Aorta (tissue), 5 donors: ENCODE measurements around the gene CEP112. TPM values are rescaled to one million over a fixed set of nuclear protein-coding genes. Genes with fewer than 3 reads are reported as not detected.

ENCODE experiments used
- ATAC-seq: fragments of 200-7000 bp; cut with Tn5 transposase; one replicate; pipeline ENCODE4 v1.9.1; 2022; ENCODE audit warnings: moderate library complexity; ENCODE audit not compliant: low FRiP score
- DNase-seq, 2 donors: peaks; one replicate each; pipeline ENCODE4 v3.0.0-alpha.2; 2020
- H3K27ac ChIP-seq, 2 donors: one replicate each; pipeline ENCODE4 v1.5.1; 2013; ENCODE audit warnings: low read length in 2 of 2, mild to moderate bottlenecking in 2 of 2, moderate library complexity in 2 of 2, control low read depth in 1 of 2, inconsistent platforms in 1 of 2, low read depth in 1 of 2
- H3K27me3 ChIP-seq, 2 donors: one replicate each; pipeline ENCODE4 v1.6.1; 2013; ENCODE audit warnings: control low read depth in 1 of 2, low read length in 1 of 2, mild to moderate bottlenecking in 1 of 2, moderate library complexity in 1 of 2; ENCODE audit not compliant: insufficient read depth in 2 of 2, control insufficient read depth in 1 of 2
- H3K36me3 ChIP-seq, 2 donors: one replicate each; pipeline ENCODE4 v1.6.1; 2013; ENCODE audit warnings: control low read depth in 1 of 2, low read length in 1 of 2, mild to moderate bottlenecking in 1 of 2; ENCODE audit not compliant: insufficient read depth in 2 of 2, control insufficient read depth in 1 of 2
- H3K4me1 ChIP-seq, 2 donors: one replicate each; pipeline ENCODE4 v1.6.1; 2013; ENCODE audit warnings: low read length in 2 of 2, control low read depth in 1 of 2, mild to moderate bottlenecking in 1 of 2, moderate library complexity in 1 of 2; ENCODE audit not compliant: insufficient read depth in 2 of 2, control insufficient read depth in 1 of 2
- H3K4me3 ChIP-seq, 2 donors: one replicate each; pipeline ENCODE4 v1.5.1; 2013; ENCODE audit warnings: low read length in 2 of 2, control low read depth in 1 of 2, mild to moderate bottlenecking in 1 of 2
- H3K9me3 ChIP-seq: one replicate; pipeline ENCODE4 v1.6.1; 2013; ENCODE audit warnings: mild to moderate bottlenecking, low read length; ENCODE audit not compliant: control insufficient read depth
- WGBS, 2 donors: extraction: QIAGEN DNeasy Blood & Tissue Kit; methylation state at CpG; one replicate each; pipeline ENCODE4 v1.1.7; 2013; 5-methylcytosine and 5-hydroxymethylcytosine counted together
- intact Hi-C, 2 donors: fragments of 100-400 bp; cut with DNase I; formaldehyde crosslinking; loops; one replicate each; pipeline versions ENCODE4 v1.14.2 to v1.15.0; 2022
- polyA plus RNA-seq, 2 donors: library from polyadenylated mRNA; stranded (reverse); fragments of 200-250 nt; gene quantifications; one replicate each; pipeline ENCODE4 v1.2.3, GENCODE V29; 2013
- total RNA-seq, 2 donors: library from RNA; stranded (reverse); fragmentation: NEBNext Ultra II Directional; extraction: Animal tissue kit (Norgen Biotek cat#: 25700); gene quantifications; one replicate each; pipeline ENCODE4 v1.2.1, GENCODE V29; 2021
- donor health status: healthy with polysubstance abuse.
- donor health status: Bipolar disorder and iron deficiency.
- donor health status: DM: no; HTN: no; CAD: no.
- donor health status: DM: no; HTN: no; CAD: no.
- donor health status: DM: yes; HTN: yes; CAD: no.

The CEP112 gene
- total and polyA plus RNA-seq, 4 donors = 17.5 to 47.5 (median 30.7) TPM

GRCh38 chr17:66123163-66123562 is 68.8 kb downstream of the CEP112 start:
- H3K4me1 ChIP-seq = peaks cover 0 to 1% of the 10 kb centered on the region in 2 donors
- H3K36me3 ChIP-seq = peaks cover 0 to 6% of the 10 kb centered on the region in 2 donors
- intact Hi-C loops = no loop called here
- H3K4me3 ChIP-seq = no peak overlapping the region
- no peak overlapping the region for H3K27ac ChIP-seq
- ATAC-seq (no peak), DNase-seq (no peak)
- no peaks in the 10 kb centered on the region for H3K27me3 ChIP-seq
- H3K9me3 ChIP-seq = peaks cover 1% of the 10 kb centered on the region
- 96 to 100% methylated on average over 1 of the region's 1 CpG for WGBS, 2 donors

GRCh38 chr17:66115246-66115645 is 76.7 kb downstream of the CEP112 start:
- Histone ChIP-seq H3K4me1 (no peaks in the 10 kb centered on the region), H3K27me3 (no peaks in the 10 kb centered on the region), H3K27ac (no peak overlapping the region), H3K4me3 (no peak overlapping the region), H3K36me3 (peaks cover 0 to 2% of the 10 kb centered on the region in 2 donors), H3K9me3 (no peaks in the 10 kb centered on the region)
- ATAC-seq (no peak), DNase-seq (no peak)
- WGBS, 2 donors = 84 to 85% methylated on average over 2 of the region's 2 CpGs
- intact Hi-C loops = no loop called here

GRCh38 chr17:66114609-66115008 is 77.3 kb downstream of the CEP112 start:
- Histone ChIP-seq H3K27ac (no peak overlapping the region), H3K27me3 (no peaks in the 10 kb centered on the region), H3K9me3 (no peaks in the 10 kb centered on the region), H3K4me3 (no peak overlapping the region), H3K36me3 (peaks cover 0 to 2% of the 10 kb centered on the region in 2 donors), H3K4me1 (no peaks in the 10 kb centered on the region)
- no peak for ATAC-seq
- no peak for DNase-seq
- 90 to 96% methylated on average over 2 of the region's 2 CpGs for WGBS, 2 donors
- intact Hi-C loops = no loop called here

GRCh38 chr17:66107731-66108130 is 84.2 kb downstream of the CEP112 start:
- H3K9me3 ChIP-seq = no peaks in the 10 kb centered on the region
- H3K4me3 ChIP-seq = no peak overlapping the region
- DNase-seq = no peak
- no peaks in the 10 kb centered on the region for H3K36me3 ChIP-seq
- H3K27ac ChIP-seq = no peak overlapping the region
- no peaks in the 10 kb centered on the region for H3K4me1 ChIP-seq
- no peak for ATAC-seq
- no peaks in the 10 kb centered on the region for H3K27me3 ChIP-seq
- intact Hi-C loops = no loop called here

- WGBS, 2 donors = 93 to 95% methylated on average over 3 of the region's 3 CpGs
- Histone ChIP-seq H3K9me3 (no peaks in the 10 kb centered on the region), H3K36me3 (no peaks in the 10 kb centered on the region), H3K4me1 (no peaks in the 10 kb centered on the region), H3K27ac (no peak overlapping the region), H3K4me3 (no peak overlapping the region), H3K27me3 (no peaks in the 10 kb centered on the region)
- no peak for ATAC-seq
- DNase-seq = no peak
- intact Hi-C loops = no loop called here
These were observed 93.9 kb downstream of the CEP112 start for GRCh38 chr17:66098040-66098439.

GRCh38 chr17:66094727-66095126 is 97.2 kb downstream of the CEP112 start:
- Histone ChIP-seq H3K4me1 (no peaks in the 10 kb centered on the region), H3K4me3 (no peak overlapping the region), H3K27me3 (no peaks in the 10 kb centered on the region), H3K36me3 (no peaks in the 10 kb centered on the region), H3K27ac (no peak overlapping the region), H3K9me3 (no peaks in the 10 kb centered on the region)
- no peak for ATAC-seq
- intact Hi-C loops = no loop called here
- WGBS, 2 donors = 86 to 87% methylated on average over 4 of the region's 4 CpGs
- DNase-seq = no peak

- no peak for DNase-seq
- Histone ChIP-seq H3K9me3 (no peaks in the 10 kb centered on the region), H3K36me3 (no peaks in the 10 kb centered on the region), H3K4me3 (no peak overlapping the region), H3K27ac (no peak overlapping the region), H3K4me1 (no peaks in the 10 kb centered on the region), H3K27me3 (no peaks in the 10 kb centered on the region)
- ATAC-seq = no peak
- WGBS, 2 donors = 95 to 97% methylated on average over 3 of the region's 3 CpGs
- intact Hi-C loops = no loop called here
These were observed 100.4 kb downstream of the CEP112 start for GRCh38 chr17:66091445-66092080.

GRCh38 chr17:66089764-66090163 is 102.2 kb downstream of the CEP112 start:
- H3K9me3 ChIP-seq = no peaks in the 10 kb centered on the region
- no peak overlapping the region for H3K27ac ChIP-seq
- no peaks in the 10 kb centered on the region for H3K27me3 ChIP-seq
- H3K4me1 ChIP-seq = no peaks in the 10 kb centered on the region
- no peak overlapping the region for H3K4me3 ChIP-seq
- H3K36me3 ChIP-seq = no peaks in the 10 kb centered on the region
- intact Hi-C loops = no loop called here
- DNase-seq (no peak), ATAC-seq (no peak)
- WGBS, 2 donors = 97 to 98% methylated on average over 1 of the region's 1 CpG

- WGBS, 2 donors = 93 to 96% methylated on average over 4 of the region's 4 CpGs
- H3K4me1 ChIP-seq = no peaks in the 10 kb centered on the region
- H3K27ac ChIP-seq = no peak overlapping the region
- no peaks in the 10 kb centered on the region for H3K36me3 ChIP-seq
- intact Hi-C loops = no loop called here
- DNase-seq (no peak), ATAC-seq (no peak)
- no peaks in the 10 kb centered on the region for H3K9me3 ChIP-seq
- H3K4me3 ChIP-seq = no peak overlapping the region
- H3K27me3 ChIP-seq = no peaks in the 10 kb centered on the region
These were observed 103.8 kb downstream of the CEP112 start for GRCh38 chr17:66088173-66088572.
